IPS-NIHi7 (cell line): ENCODE measurements around the gene TEAD1.

Source experiments
- DNase-seq: peaks from one replicate; pipeline ENCODE4 v3.0.0; 2012; ENCODE audit warnings: mixed read lengths; ENCODE audit errors: extremely low spot score

The TEAD1 gene

DNA sequence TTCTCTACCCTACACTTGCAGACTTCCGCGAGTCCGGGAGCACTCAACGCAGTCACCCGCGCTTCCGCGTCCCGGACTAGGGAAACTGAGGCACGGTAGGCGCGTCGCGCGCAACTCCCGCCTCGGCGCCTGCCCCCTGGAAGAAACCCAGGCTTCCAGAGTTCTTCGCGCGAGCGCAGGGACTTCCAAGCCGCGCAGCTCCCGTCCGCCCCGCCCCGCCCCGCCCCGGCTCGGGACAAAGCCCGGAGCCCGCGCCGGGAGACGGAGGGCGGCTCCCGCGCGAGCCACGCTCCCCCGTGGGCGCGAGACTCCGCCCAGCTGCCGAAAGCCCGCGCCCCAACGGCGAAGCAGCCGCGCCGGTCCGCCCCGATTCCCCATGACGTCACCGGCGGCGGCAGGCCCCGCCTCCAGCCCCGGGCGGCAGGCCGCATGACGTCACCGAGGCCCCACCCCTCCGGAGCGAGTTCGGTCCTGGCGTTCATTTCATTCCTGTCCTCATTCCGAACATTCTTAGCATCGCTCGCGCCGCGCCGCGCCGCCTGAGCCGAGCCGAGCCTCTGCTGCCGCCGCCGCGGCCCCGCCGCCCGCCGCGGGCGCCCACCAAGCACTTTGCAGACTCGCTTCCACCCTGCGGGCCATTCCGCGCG, at the start of gene TEAD1:
Gene TEAD1 (plus strand): TSS at position 498 of the 647 bp plus-strand sequence.
- DNase-seq, result peak; percentile 95

DNA sequence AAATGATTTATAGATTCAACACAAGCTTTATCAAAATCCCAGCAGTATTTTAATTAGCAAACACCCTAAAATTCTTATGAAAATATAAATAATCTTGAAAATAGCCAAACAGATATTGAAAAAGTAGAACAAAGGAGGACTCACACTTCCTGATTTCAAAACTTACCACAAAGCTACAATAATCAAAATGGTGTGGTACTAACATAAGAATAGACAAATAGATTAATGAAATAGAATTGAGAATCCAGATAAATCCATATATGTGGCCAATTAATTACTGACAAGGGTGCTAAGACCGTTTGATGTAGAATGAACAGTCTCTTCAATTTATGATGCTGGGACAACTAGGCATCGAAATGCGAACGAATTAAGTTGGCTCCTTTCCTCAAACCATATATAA, 49.6 kb upstream of the TEAD1 start:
- no peak for DNase-seq

DNA sequence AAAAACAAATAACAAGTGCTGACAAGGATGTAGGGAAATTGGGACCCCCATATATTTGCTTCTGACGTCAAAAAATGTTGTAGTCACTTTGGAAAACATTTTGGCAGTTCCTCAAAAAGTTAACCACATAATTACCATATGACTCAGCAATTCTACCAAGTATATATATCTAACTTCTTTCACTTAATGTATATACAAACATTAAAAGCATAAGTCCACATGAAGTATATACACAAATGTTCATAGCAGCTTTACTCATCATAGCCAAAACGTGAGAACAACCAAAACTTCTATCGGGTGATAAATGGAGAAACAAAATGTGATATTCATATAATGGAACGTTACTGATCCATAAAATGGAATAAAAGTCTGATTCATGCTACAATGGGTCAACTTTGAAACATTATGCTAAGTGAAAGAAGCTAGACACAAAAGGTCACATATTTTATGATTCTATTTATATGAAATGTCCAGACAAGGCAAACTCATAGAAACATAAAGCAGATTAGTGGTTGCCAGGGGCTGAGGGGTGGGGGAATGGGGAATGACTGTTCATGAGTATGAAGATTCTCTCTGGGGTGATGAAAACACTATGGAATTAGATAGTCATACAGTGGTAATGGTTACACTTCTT, 48.7 kb upstream of the TEAD1 start:
- DNase-seq, result no peak

DNA sequence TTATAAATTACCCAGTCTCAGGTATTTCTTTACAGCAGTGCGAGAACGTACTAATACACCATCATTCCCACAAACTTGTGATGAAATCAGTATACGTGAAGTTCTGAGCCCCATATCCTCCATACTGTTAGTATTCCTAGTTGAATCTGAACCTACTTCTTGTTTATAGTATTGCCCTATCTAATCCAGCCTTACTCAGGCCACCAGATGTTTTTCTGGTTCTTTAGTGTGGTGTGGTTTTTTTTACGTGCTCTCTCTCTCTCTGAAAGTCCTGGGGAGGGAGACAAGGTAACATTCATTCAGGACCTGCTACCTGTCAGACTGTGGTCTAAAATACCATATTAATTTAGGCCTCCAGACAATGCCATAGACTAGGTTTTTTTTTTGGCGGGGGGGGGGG, 47.6 kb upstream of the TEAD1 start:
- DNase-seq, result no peak

DNA sequence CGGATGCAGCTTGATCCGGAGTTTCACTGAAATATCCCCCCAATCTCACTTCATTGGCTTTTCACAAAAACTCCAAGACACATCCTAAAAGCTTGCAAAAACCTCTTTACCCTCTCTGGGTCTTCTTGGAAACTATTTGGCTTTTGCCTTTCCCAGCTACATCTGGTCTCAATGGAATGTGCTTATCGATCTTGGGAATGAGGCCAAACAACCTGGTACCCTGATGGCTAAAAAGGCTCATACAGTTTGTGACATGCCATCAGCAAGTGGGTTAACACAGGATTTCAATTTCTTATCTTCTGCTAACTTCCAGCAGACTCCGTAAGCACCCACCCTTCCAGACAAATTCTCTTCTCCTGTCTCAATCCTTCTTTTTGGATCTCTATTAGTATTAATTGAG, 45.9 kb upstream of the TEAD1 start:
- DNase-seq, result no peak

DNA sequence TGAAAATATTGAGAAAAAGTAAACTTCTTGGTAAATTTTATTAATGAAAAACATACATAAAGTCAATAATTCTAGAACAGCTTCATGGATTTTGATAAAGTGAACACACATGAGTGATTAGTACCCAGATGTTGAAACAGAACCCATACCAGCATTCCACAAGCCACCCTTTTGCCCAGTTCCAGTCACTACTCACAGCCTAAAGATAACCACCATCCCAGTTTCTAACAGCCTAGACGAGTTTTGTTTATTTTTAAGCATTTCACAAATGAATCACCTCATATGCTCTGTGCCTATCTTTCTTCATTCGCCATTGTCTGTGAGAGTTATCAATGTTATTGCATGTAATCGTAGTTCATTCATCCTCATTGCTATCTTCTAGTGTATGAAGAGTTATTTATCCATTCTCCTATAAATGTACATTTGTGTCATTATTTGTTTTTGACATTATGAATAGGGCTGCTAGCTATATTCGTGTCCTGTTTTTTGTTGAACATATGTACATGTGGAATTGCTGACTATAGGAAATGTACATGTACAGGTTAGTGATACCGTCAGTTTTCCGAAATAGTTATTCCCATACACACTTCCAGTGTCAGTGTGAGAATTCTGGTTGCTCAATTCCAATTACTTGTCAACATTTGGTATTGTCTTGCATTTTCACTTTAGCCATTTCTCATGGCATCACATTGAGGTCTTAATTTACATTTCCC, 44.5 kb upstream of the TEAD1 start:
- no peak for DNase-seq

DNA sequence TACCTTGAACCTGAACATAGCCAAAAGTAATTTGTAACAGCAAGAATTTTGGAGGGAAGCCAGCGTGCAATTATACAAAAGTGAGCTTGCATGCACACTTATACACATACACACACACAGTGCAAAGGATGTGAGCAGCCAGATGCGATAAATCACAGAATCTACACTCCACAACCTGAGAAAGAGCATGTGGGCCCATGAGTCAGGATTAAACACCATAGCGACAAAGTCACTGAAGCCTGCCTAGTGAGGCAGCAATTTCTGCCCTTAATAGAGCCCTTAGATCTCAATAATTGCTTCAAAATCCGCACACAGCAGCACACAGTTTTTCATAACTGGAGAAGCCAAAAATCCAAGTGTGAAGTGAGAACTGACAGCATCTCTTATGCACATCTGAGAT, 42.6 kb upstream of the TEAD1 start:
- no peak for DNase-seq

DNA sequence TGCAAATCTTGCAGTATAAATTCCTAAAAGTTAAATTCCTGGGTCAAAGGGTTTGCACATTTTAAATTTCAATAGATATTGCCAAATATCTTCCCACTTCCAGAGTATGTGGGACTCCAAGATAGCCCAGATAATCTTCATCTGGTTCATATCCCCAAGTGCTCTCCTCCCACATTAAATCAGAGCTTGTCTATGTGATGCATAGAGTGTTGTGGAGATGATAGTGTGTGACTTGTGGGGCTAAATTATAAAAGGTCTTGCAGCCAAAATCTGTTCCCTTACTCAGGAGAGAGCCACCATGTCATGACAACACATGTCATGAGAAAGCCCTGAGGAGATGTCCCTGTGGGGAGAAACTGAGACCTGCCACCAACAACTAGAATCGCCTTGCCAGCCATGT, 39.9 kb upstream of the TEAD1 start:
- no peak for DNase-seq

DNA sequence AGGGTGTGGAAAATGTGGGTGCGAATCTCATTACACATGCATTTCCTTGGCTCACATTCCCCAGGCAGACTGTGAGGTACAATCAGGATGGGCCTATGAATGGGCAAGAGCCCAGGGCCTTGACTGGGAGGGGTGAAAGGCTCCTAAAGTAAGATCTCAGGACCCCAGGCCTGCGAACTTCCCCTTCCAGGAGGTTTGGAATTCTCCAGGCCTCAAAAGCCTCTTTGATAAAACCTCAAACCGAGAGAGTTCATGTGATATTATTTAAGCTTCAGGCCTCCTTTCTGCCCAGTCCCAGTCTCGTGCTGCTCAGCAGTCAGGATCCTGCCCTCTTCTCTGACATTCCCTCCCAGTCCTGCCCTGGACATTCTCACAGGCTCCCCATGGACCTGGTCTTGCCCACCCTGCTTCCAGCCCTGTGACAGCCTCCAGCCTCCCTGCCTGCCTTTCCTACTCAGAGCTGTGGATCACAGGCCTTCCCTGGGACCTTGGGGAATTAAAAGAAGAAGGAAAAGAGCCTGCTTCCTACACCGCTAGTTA, 37.3 kb upstream of the TEAD1 start:
- no peak for DNase-seq

DNA sequence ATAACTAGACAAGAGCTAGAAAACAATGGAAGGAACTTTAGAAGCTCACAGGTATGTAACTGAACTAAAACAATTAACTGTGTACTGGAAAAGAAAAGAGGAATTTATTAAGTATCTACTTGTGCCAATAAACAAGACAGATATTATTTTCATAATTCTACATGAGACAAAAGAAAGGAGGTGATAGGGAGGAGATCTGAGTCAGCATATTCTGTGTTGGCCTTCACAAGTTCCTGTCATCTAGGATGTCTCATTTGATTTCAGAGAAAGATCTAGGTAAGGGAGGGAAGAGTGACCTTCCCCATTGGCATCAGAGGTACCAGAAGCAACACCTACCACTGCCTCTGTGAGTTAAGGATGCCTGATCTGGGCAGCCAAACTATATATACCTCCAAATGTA, 34.8 kb upstream of the TEAD1 start:
- no peak for DNase-seq

DNA sequence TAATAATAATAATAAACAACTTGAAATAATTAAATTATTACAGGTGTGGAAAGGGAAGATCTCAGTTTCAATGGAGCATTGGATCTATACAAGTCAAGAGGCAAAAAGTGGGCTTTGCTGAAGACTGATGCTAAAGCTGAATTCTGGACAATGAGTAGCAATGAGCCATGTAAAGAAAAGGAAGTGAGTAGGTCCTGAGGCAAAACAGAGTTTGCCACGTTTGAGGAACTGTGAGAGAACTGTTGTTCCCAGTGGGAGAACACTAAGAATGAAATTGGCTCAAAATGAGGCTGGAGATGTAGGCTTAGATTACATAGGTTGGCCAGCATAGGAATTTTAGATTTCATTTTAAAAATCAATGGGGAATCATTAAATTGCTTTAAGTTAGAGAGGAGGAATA, 33.9 kb upstream of the TEAD1 start:
- no peak for DNase-seq

DNA sequence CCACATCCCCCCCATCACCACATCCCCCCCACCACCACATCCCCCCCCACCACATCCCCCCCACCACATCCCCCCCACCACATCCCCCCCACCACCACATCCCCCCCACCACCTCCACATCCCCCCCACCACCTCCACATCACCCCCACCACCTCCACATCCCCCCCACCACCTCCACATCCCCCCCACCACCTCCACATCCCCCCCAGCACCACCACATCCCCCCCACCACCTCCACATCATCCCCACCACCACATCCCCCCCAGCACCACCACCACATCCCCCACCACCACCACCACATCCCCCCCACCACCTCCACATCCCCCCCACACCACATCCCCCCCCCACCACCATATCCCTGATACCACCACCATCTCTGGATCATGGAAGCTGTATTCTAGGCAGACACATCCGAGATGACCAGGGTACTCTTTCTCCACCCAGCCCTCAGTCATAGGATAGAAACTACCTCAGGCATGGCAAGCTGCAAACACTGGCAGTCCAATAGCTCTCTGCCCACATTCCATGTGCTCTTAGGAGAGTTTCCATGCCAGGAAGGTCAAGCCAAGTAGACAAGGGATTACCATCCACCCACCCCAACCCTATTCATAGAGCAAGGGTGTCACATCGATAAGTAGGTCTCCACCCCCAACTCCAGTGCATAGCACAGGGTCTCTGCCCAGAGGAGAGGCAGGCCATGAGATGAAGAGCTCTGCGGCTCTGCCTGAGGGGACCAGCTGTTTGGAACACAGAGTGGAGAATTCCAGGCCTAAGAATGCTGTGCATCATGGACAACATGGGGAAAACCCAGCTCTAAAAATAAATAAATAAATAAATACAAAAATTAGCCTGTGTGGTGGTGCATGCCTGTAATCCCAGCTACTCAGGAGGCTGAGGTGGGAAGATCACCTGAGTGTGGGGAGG, 33.0 kb upstream of the TEAD1 start:
- no peak for DNase-seq

DNA sequence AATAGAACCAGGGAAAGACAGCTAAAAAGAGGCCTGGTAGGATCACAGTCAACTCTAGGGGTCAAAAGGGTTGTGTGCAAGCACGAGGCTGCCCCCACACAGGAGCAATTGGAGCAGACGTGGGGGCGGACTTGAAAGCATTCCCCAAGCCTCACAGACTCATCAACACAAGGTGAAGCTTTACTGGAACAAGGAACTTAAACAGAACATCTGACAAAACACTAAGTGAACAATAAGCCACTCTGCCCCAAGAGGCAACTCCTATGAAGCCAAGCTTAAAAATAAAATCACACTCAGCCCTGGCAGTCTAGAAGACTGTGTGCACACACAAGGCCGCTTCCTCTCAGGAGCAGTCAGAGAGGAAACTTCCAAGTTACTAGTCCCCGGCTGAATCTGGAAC, 32.2 kb upstream of the TEAD1 start:
- peak; percentile 56 for DNase-seq

DNA sequence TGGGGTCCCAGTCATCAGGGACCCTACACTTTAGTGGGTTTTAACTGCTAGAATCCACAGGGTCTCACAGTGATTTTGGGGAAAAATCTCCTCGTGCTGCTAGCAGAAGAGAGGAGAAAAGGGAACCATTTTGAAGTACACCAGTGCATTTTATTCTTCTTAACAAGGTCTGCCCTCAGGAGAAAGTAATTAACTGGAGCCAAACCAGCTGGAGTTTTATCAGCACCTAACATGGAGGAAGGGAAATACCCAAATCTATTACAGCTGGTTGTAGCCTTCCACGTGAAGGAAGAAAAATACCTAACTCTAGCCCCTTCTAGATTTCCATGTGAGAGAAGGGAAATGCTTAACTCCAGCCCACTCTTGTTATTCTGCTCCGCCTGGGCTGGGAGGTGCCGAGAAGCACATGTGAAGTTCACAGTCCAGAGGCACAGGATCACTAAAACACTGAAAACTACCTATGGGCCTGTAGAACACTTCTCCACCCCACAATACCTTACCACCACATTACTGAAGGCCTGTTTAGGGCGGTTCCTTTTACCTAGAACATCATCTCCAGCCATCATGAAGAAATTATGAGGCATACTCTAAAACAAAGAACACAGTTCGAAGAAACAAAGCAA, 31.3 kb upstream of the TEAD1 start:
- DNase-seq, result no peak

DNA sequence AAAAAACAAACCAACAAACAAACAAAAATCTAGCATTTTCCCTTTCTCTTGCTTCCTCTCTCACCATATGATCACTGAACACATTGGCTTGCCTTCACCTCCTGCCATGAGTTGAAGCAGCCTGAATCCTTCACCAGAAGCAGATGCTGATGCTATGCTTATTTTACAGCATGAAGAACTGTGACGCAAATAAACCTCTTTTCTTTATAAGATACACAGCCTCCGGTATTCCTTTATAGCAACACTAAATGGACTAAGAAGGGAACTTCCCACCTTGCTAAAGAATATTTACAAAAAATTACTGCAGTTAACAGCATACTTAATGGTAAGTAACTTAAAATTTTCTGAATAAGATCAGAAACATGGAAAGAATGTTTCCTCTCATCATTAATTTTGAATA, 27.7 kb upstream of the TEAD1 start:
- no peak for DNase-seq

DNA sequence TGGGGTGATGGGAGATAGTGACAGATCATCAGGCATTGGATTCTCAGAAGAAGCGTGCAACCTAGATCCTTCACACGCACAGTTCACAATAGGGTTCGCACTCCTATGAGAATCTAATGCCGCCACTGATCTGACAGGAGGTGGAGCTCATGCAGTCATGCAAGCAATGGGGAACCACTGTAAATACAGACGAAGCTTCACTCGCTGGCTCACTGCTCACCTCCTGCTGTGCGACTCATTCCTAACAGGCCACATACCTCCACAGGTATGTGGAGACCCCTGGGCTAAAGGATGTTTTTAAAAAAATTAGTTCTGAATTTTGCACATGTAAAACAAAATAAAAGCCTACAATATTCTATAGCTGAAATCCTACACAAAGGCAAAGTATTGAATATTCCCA, 20.5 kb upstream of the TEAD1 start:
- DNase-seq, result no peak

DNA sequence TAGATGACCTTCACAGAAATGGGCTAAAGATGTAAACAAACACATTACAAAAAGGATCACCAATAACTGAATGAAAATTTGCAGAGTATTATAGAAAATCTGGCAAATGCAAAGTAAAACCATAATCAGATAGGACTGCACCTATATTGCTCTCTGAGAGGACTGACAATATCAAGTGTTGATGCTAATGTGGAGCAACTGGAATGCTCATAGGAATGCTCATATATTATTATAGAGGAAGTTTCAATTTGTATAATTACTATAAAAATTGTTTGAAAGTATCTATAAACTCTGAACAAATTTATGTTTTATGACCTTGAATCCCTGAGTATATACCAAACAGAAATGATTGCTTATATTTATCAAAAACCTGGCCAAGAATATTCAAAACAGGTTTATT, 18.4 kb upstream of the TEAD1 start:
- DNase-seq, result no peak

DNA sequence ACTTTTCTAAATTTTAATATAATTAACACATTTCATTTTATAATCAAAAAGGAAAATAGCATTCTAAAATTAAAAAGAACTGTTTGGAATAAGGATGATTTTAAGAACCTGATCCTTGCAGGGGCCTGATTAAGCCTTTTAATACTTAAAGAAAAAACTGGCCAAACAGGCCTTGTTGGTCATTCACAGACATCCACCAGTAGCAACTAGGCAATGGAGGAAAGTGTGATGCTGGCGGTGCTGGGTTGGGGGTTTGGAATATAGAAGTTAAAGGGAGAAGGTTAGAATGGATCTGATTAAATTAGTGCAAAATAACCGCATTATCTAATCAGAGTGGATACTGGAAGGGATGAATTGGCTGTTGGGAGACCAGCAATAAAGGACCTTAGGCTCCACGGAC, 16.9 kb upstream of the TEAD1 start:
- no peak for DNase-seq

DNA sequence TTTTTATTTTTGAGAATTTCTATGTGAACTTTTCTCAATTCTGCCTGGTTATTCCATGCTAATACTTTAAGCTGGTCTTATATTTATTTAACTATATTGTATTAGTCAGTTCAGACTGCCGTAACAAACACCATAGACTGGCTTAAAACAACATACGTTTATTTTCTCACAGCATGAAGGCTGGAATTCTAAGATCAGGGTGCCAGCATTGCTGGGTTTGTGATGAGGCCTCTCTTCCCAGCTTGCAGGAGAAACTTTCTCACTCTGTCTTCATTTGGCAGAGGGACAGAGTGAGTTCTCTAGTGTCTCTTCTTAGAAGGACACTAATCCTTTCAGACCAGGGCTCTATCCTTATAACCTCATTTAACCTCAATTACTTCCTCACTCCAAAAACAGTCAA, 16.2 kb upstream of the TEAD1 start:
- no peak for DNase-seq

DNA sequence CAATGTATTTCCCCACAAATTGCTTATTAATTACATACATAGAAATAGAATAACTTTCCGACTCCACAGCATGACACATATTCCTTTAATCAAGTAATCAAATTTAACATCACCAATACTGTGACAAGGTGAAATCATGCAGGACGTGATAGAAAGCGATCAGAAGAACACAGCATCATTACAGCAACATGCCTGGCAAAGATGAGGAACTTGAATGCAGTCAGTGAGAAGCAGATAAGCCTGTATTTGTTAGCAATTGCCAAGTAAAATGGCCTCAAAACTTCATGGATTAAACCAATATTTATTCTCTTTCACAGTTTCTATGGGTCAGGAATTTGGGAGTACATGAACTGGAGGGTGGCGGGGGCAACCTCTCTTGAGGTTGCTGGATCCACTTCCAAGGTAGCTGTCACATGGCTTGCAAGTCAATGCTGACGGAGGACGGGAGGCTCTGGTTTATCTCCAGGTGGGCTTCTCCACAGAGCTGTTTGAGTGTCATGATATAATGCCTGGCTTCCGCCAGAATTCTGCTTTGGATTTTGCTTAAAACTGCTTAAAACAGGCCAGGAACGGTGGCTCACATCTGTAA, 12.0 kb upstream of the TEAD1 start:
- DNase-seq, result no peak

DNA sequence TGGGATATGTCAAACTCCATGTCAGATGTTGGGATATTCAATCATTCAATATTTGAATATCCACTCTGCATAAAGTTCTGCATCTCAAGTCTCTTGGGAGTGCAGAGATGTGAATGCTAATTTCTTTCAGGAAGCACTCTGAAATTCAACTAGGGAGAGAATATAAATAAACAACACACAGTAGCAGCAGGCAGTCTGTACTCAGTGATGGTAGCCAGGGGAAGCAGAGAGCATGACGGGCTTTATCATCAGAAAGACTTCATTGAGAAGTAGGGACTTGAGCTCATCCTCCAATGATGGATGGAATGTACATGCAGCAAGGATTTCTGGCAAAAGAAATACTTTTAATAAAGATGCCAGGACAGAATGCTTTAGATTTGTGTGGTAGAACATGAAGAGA, 9.8 kb upstream of the TEAD1 start:
- DNase-seq, result no peak
